GM12878 (cell line): ENCODE data around the gene CAMK2D. TPM values are rescaled to one million over a fixed set of nuclear protein-coding genes. Genes with fewer than 3 reads are reported as not detected.

ENCODE experiments used
- ASH2L ChIP-seq: fragments of 300-600, 200-600 bp; sonication (generic); IDR thresholded peaks from 2 replicates; pipeline ENCODE4 v1.6.1; 2017; ENCODE audit warnings: low read depth, mild to moderate bottlenecking, borderline replicate concordance
- BHLHE40 ChIP-seq, 2 experiments: fragments of 450-650 bp in 1 of 2; IDR thresholded peaks; 2 replicates each; pipeline ENCODE4 v1.6.1; 2011 to 2017; ENCODE audit warnings: low read depth in 2 of 2, borderline replicate concordance in 1 of 2, improper control_type of control experiment in 1 of 2, low read length in 1 of 2, mild to moderate bottlenecking in 1 of 2
- CBX3 ChIP-seq: fragments of 200-600 bp; sonication (generic); IDR thresholded peaks from 2 replicates; pipeline ENCODE4 v1.6.1; 2016; ENCODE audit warnings: low read depth, borderline replicate concordance
- CTCF ChIP-seq, 3 experiments: IDR thresholded peaks in 2 of 3; conservative IDR thresholded peaks in 1 of 3; 2 replicates each; pipeline ENCODE4 v1.5.1; 2011; ENCODE audit warnings: low read depth in 3 of 3, low read length in 3 of 3, mild to moderate bottlenecking in 3 of 3, control low read depth in 2 of 3, moderate library complexity in 2 of 3, inconsistent platforms in 1 of 3, mixed read lengths in 1 of 3; ENCODE audit not compliant: control insufficient read depth in 2 of 3, insufficient read depth in 1 of 3; ENCODE audit errors: extremely low read depth in 1 of 3
- DPF2 ChIP-seq: fragments of 450-650 bp; IDR thresholded peaks from 2 replicates; pipeline ENCODE4 v1.6.1; 2017; ENCODE audit warnings: mild to moderate bottlenecking
- ETV6 ChIP-seq, 2 experiments: fragments of 450-650 bp in 1 of 2; IDR thresholded peaks in 1 of 2; conservative IDR thresholded peaks in 1 of 2; 2 replicates each; pipeline ENCODE4 v1.6.1; 2014; ENCODE audit warnings: antibody characterized with exemption in 1 of 2, borderline replicate concordance in 1 of 2, low read depth in 1 of 2, mild to moderate bottlenecking in 1 of 2, moderate library complexity in 1 of 2
- GATAD2B ChIP-seq: fragments of 450-650 bp; conservative IDR thresholded peaks from 2 replicates; pipeline ENCODE4 v1.6.1; 2017; ENCODE audit warnings: low read depth, mild to moderate bottlenecking, moderate library complexity
- HCFC1 ChIP-seq: fragments of 150-350 bp; IDR thresholded peaks from 2 replicates; pipeline ENCODE4 v1.6.1; 2014; ENCODE audit warnings: low read length
- MEF2B ChIP-seq: fragments of 450-650 bp; IDR thresholded peaks from 2 replicates; pipeline ENCODE4 v1.6.1; 2018; ENCODE audit warnings: mild to moderate bottlenecking, moderate library complexity; ENCODE audit not compliant: partially characterized antibody, poor library complexity, severe bottlenecking
- MTA3 ChIP-seq: IDR thresholded peaks from 2 replicates; pipeline ENCODE4 v1.6.1; 2012; ENCODE audit warnings: low read length, inconsistent platforms, borderline replicate concordance
- MYC ChIP-seq: IDR thresholded peaks from 2 replicates; pipeline ENCODE4 v1.6.1; 2011; ENCODE audit warnings: mild to moderate bottlenecking, low read length, moderate library complexity, inconsistent platforms; ENCODE audit not compliant: insufficient read depth, insufficient replicate concordance, insufficient read length, severe bottlenecking
- NR2C1 ChIP-seq: fragments of 450-650 bp; IDR thresholded peaks from 2 replicates; pipeline ENCODE4 v1.6.1; 2017; ENCODE audit warnings: antibody characterized with exemption, mild to moderate bottlenecking, moderate library complexity
- PAX8 ChIP-seq: fragments of 450-650 bp; IDR thresholded peaks from 2 replicates; pipeline ENCODE4 v1.6.1; 2017; ENCODE audit warnings: mild to moderate bottlenecking, moderate library complexity
- PML ChIP-seq: IDR thresholded peaks from 2 replicates; pipeline ENCODE4 v1.6.1; 2012; ENCODE audit warnings: low read length, inconsistent platforms
- POLR2AphosphoS2 ChIP-seq: IDR thresholded peaks from 2 replicates; pipeline ENCODE4 v1.6.1; 2011; ENCODE audit warnings: low read depth, mild to moderate bottlenecking, low read length, improper control_type of control experiment, moderate library complexity
- RB1 ChIP-seq: fragments of 450-650 bp; formaldehyde crosslinking; IDR thresholded peaks from 2 replicates; pipeline ENCODE4 v1.6.1; 2017; ENCODE audit warnings: mild to moderate bottlenecking, borderline replicate concordance
- SPI1 ChIP-seq: IDR thresholded peaks from 2 replicates; pipeline ENCODE4 v1.6.1; 2011; ENCODE audit warnings: low read depth, mild to moderate bottlenecking, low read length, moderate library complexity, borderline replicate concordance; ENCODE audit not compliant: insufficient read depth
- STAT1 ChIP-seq: fragments of 450-650 bp; conservative IDR thresholded peaks from 2 replicates; pipeline ENCODE4 v1.6.1; 2014; ENCODE audit warnings: antibody characterized with exemption, mild to moderate bottlenecking
- SUZ12 ChIP-seq: fragments of 200-600 bp; sonication (generic); IDR thresholded peaks from one replicate; pipeline ENCODE4 v1.6.1; 2018; ENCODE audit warnings: antibody characterized with exemption, mild to moderate bottlenecking; ENCODE audit not compliant: unreplicated experiment
- ZNF207 ChIP-seq: fragments of 450-650 bp; IDR thresholded peaks from 2 replicates; pipeline ENCODE4 v1.6.1; 2014; ENCODE audit warnings: antibody characterized with exemption, mild to moderate bottlenecking, borderline replicate concordance
- ZNF622 ChIP-seq: fragments of 450-650 bp; IDR thresholded peaks from 2 replicates; pipeline ENCODE4 v1.6.1; 2017; ENCODE audit warnings: mild to moderate bottlenecking, inconsistent platforms
- ZSCAN29 ChIP-seq: fragments of 450-650 bp; IDR thresholded peaks from 2 replicates; pipeline ENCODE4 v1.6.1; 2017; ENCODE audit warnings: mild to moderate bottlenecking, moderate library complexity
- polyA plus RNA-seq, 11 experiments: library from polyadenylated mRNA; depleted of rRNA in 4 of 11; unstranded in 6 of 11; stranded (reverse) in 5 of 11; fragments of >200 nt; fragmentation: Nextera tagmentation in 4 of 11; fragmentation: Illumina TruSeq in 1 of 11; extraction: Ambion mirVana in 4 of 11; extraction: Trizol in 1 of 11; gene quantifications; 1 replicate in 1 of 11; 2 replicates in 10 of 11; pipeline versions ENCODE4 v1.2.1 to v1.2.3, GENCODE V29; 2011 to 2016; ENCODE audit warnings: inconsistent platforms in 2 of 11, missing spikeins in 2 of 11, low read depth in 1 of 11
- total RNA-seq, 4 experiments: library from RNA; depleted of rRNA in 3 of 4; stranded (reverse); fragments of >200 nt in 3 of 4; fragmentation: Illumina TruSeq in 1 of 4; extraction: Trizol in 1 of 4; gene quantifications; 2 replicates each; pipeline versions ENCODE4 v1.2.1 to v1.2.3, GENCODE V29; 2013 to 2021
- TF ChIP-seq, protein P1 (sequence below): fragments of 450-650 bp; IDR thresholded peaks from 2 replicates; pipeline ENCODE4 v1.6.1; 2018; ENCODE audit warnings: borderline replicate concordance, mild to moderate bottlenecking; ENCODE audit not compliant: partially characterized antibody

Gene CAMK2D
- total and polyA plus RNA-seq, 10 of the 15 experiments (the other 5 are each of a cell fraction or from before 2014, with no cell fraction given): 6.9 to 88.5 (median 12.9) TPM

DNA sequence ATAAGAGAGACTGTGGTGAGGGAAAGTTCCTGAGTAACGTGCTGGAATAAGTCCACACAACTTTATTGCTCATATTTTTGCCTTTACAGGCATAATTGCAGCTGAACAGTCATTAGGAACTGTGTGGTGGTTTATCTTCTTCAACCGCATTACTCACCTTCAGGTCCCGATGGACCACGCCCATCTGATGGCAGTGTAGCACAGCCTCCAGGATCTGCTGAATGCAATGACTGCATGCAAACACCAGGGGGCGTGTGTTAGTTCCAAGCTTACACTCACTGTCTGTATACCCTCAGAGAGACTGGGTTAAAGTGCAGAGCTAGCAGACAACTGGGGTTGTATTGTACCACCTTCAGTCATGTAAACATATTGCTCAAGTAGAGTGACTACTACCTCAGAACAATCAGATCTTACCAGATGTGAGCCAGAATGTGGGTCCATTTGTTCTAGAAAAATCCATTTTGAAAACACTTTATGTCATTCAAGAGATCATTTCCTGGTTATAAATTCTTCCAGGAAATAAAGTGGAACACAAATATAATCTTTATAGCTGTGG is 214.0 kb downstream of the CAMK2D start (continued):
- TF ChIP-seq, protein P1, sequence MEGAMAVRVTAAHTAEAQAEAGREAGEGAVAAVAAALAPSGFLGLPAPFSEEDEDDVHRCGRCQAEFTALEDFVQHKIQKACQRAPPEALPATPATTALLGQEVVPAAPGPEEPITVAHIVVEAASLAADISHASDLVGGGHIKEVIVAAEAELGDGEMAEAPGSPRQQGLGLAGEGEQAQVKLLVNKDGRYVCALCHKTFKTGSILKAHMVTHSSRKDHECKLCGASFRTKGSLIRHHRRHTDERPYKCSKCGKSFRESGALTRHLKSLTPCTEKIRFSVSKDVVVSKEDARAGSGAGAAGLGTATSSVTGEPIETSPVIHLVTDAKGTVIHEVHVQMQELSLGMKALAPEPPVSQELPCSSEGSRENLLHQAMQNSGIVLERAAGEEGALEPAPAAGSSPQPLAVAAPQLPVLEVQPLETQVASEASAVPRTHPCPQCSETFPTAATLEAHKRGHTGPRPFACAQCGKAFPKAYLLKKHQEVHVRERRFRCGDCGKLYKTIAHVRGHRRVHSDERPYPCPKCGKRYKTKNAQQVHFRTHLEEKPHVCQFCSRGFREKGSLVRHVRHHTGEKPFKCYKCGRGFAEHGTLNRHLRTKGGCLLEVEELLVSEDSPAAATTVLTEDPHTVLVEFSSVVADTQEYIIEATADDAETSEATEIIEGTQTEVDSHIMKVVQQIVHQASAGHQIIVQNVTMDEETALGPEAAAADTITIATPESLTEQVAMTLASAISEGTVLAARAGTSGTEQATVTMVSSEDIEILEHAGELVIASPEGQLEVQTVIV: no peak
- TF ChIP-seq RB1 (peak; percentile 68; the same call in 1 of the 2 replicates), CTCF (IDR thresholded peaks at IDR 0.05 in 2 of 3, conservative IDR thresholded peaks at IDR 0.05 in 1 of 3; ENCODE audit: control insufficient read depth in 2 of 3, extremely low read depth in 1 of 3, insufficient read depth in 1 of 3, low read depth in 3 of 3, low read length in 3 of 3) (peak; percentile 96 to 99 (median 98); a peak in 5 of 6 replicates), MYC (no peak), DPF2 (peak; percentile 98), PML (peak; percentile 94), GATAD2B (peak; percentile 64), ZNF622 (no peak), MTA3 (peak; percentile 87), SPI1 (0 out of 2 replicates have a peak, but pooled peaks have one; percentile 6), HCFC1 (peak; percentile 44; the same call in 1 of the 2 replicates), PAX8 (no peak), BHLHE40 (IDR thresholded peaks at IDR 0.05; ENCODE audit: borderline replicate concordance in 1 of 2, low read depth in 2 of 2, low read length in 1 of 2) (peak; percentile 96 to 98), NR2C1 (no peak), SUZ12 (no peak), CBX3 (no peak), POLR2AphosphoS2 (no peak), MEF2B (peak; percentile 74), ZNF207 (no peak; the same call in 1 of the 2 replicates), STAT1 (no peak), ETV6 (conservative IDR thresholded peaks at IDR 0.05 in 1 of 2, IDR thresholded peaks at IDR 0.05 in 1 of 2; ENCODE audit: borderline replicate concordance in 1 of 2, low read depth in 1 of 2) (peak in 1 of 2 experiments; percentile 74; a peak in 2 of 4 replicates), ZSCAN29 (no peak; the same call in 1 of the 2 replicates), ASH2L (no peak)
